Epithelial cell of esophagus (primary cell): ENCODE measurements around the gene LENEP.

Experiments used
- DNase-seq: peaks from one replicate; pipeline ENCODE4 v3.0.0; 2010; ENCODE audit warnings: low read depth
- H3K4me3 ChIP-seq: 2 replicates; pipeline ENCODE4 v1.5.1; 2011; ENCODE audit warnings: mild to moderate bottlenecking, low read length, control low read depth
- CTCF ChIP-seq: IDR thresholded peaks from 2 replicates; pipeline ENCODE4 v1.5.1; 2011; ENCODE audit warnings: low read depth, mild to moderate bottlenecking, low read length, control low read depth, inconsistent platforms; ENCODE audit not compliant: insufficient read depth; ENCODE audit errors: missing control alignments

LENEP gene

GRCh38 chr1:154967331-154967950, 25.9 kb upstream of the LENEP start:
- no peak for DNase-seq
- no peak for TF ChIP-seq CTCF
- H3K4me3 ChIP-seq = peak overlapping the region; percentile 96

- no peak for TF ChIP-seq CTCF
- no peak for DNase-seq
- H3K4me3 ChIP-seq = peak overlapping the region; percentile 96
Measured at GRCh38 chr1:154968731-154969130, 24.7 kb upstream of the LENEP start.

- no peak for DNase-seq
- peak overlapping the region; percentile 96 for H3K4me3 ChIP-seq
- TF ChIP-seq CTCF = no peak
Measured at GRCh38 chr1:154969246-154969645, 24.1 kb upstream of the LENEP start.

GRCh38 chr1:154969860-154970452, 23.4 kb upstream of the LENEP start:
- no peak for TF ChIP-seq CTCF
- peak overlapping the region; percentile 96 for H3K4me3 ChIP-seq
- no peak for DNase-seq

- H3K4me3 ChIP-seq = peak within 1 kb of the TSS; percentile 96
- DNase-seq = peak; percentile 95
- no peak for TF ChIP-seq CTCF
Measured at GRCh38 chr1:154970631-154971340, 22.6 kb upstream of the LENEP start, which contains the start of gene SHC1. TSS of gene SHC1 (minus strand) at chr1:154970747. CDS start at chr1:154970526, 221 bp downstream.

- no peak for TF ChIP-seq CTCF
- peak overlapping the region; percentile 96 for H3K4me3 ChIP-seq
- DNase-seq = peak; percentile 85
Measured at GRCh38 chr1:154971341-154971998, 21.9 kb upstream of the LENEP start.
